ENCODE results near the gene ZNF438. TPM values are rescaled to one million over a fixed set of nuclear protein-coding genes. Genes with fewer than 3 reads are reported as not detected.

ZNF438 gene
- total RNA-seq, 1 donor from 2014 or later, result 1.3 TPM

DNA sequence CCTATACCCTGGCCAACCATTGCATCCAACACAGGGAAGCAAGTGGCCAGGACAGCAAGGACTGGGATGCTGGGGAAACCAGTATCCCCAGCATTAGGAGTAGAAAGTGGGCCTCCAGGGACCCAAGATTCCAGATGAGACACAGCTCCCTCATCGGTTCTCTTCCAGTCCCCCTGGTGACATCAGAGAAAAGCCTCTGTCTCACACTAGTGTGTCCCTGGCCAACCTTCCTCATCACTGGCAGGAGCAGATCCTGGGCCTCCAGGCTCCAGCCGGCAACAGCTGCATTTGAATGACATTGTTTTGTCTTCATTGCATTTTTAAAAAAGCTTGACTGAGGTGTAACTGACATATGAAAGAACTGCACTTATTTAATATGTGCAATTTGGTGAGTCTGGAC lies 224.8 kb downstream of the ZNF438 start:
- no peak overlapping the region for H3K4me3 Mint-ChIP-seq
- H3K27ac ChIP-seq, result no peak overlapping the region
- H3K9me3 Mint-ChIP-seq, result peaks cover 1% of the 10 kb centered on the region
- H3K36me3 ChIP-seq, result no peaks in the 10 kb centered on the region
- no peaks in the 10 kb centered on the region for H3K27me3 ChIP-seq
- no peaks in the 10 kb centered on the region for H3K4me1 ChIP-seq
- H3F3A ChIP-seq (ENCODE audit: low read depth), result no peaks in the 10 kb centered on the region
- no peaks in the 10 kb centered on the region for H3K36me3 Mint-ChIP-seq
- H2AFZ ChIP-seq (replicated peaks), result no peak overlapping the region
- H3K9ac ChIP-seq, result no peak overlapping the region
- no peaks in the 10 kb centered on the region for H3K9me3 ChIP-seq (ENCODE audit: low read depth)
- no peaks in the 10 kb centered on the region for H3K79me2 ChIP-seq (ENCODE audit: low read depth)
- TF ChIP-seq CTCF (IDR thresholded peaks at IDR 0.05) (no peak), EZH2phosphoT487 (IDR thresholded peaks at IDR 0.05) (no peak), EZH2 (IDR thresholded peaks at IDR 0.05) (no peak)
- H3K27ac Mint-ChIP-seq, result no peak overlapping the region
- DNase-seq (ENCODE audit: low spot score), result no peak
- H3K4me2 ChIP-seq, result no peak overlapping the region
- peaks cover 10% of the 10 kb centered on the region for H3K4me1 Mint-ChIP-seq
- no peak overlapping the region for H3K4me3 ChIP-seq
- H3K27me3 Mint-ChIP-seq (ENCODE audit: insufficient read depth, low read depth), result peaks cover 2% of the 10 kb centered on the region
- no peaks in the 10 kb centered on the region for H4K20me1 ChIP-seq (ENCODE audit: low read depth)

DNA sequence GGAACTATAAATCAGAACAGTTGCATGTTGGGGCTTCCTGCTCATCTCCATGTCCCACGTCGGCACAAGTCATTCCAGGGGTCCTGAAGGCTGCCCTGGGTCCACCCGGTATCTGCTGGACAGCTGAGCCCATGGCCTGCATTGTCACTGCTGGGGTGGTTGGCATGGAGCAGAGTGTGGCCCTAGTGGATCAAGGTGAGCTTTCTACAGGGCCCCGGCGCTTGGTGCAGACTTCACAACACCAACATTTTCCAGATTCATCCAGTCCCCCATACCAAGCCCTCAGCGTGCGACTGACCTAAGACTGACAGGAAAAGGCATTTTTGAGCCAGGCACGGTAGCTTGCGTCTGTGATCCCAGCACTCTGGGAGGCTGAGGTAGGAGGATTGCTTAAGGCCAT lies 226.6 kb downstream of the ZNF438 start:
- H3K9me3 ChIP-seq (ENCODE audit: low read depth), result no peaks in the 10 kb centered on the region
- no peak overlapping the region for H3K4me3 ChIP-seq
- H2AFZ ChIP-seq (replicated peaks), result no peak overlapping the region
- H3K79me2 ChIP-seq (ENCODE audit: low read depth), result no peaks in the 10 kb centered on the region
- no peaks in the 10 kb centered on the region for H3K36me3 ChIP-seq
- H3K36me3 Mint-ChIP-seq, result no peaks in the 10 kb centered on the region
- H4K20me1 ChIP-seq (ENCODE audit: low read depth), result no peaks in the 10 kb centered on the region
- H3K4me2 ChIP-seq, result no peak overlapping the region
- no peaks in the 10 kb centered on the region for H3F3A ChIP-seq (ENCODE audit: low read depth)
- H3K4me1 ChIP-seq, result no peaks in the 10 kb centered on the region
- H3K9ac ChIP-seq, result no peak overlapping the region
- no peaks in the 10 kb centered on the region for H3K27me3 ChIP-seq
- TF ChIP-seq EZH2phosphoT487 (IDR thresholded peaks at IDR 0.05) (no peak), EZH2 (IDR thresholded peaks at IDR 0.05) (no peak), CTCF (IDR thresholded peaks at IDR 0.05) (no peak)
- no peak for DNase-seq (ENCODE audit: low spot score)
- peaks cover 1% of the 10 kb centered on the region for H3K9me3 Mint-ChIP-seq
- no peak overlapping the region for H3K4me3 Mint-ChIP-seq
- no peak overlapping the region for H3K27ac ChIP-seq
- peaks cover 2% of the 10 kb centered on the region for H3K4me1 Mint-ChIP-seq
- H3K27me3 Mint-ChIP-seq (ENCODE audit: insufficient read depth, low read depth), result peaks cover 2% of the 10 kb centered on the region
- no peak overlapping the region for H3K27ac Mint-ChIP-seq

DNA sequence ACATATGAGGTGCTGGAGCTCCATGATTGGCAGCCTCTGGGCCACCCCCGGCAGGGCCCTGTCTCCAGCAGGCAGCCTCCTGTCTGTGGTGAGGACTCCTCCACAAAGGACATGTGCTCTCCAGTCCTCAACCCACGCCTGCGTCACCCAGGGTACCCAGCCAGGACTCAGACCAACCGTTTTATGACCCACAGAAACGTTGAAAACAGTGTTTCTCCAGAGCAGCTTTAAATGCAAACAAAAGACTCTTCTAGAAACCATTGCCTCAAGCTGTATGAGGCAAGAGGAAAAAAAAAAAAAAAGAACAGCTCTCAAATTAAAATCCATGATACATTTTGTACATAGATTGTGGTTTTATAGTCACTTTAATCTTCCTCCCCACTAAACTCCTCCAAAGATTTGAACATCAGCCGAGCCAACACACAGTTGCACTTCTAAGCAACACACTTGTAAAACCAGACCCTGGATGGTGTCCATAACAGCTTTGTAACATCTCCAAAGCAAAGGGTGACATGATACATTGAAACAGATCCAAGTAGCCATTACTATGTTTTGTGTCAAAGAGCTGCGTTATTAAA lies 227.1 kb downstream of the ZNF438 start:
- Mint-ChIP-seq H3K9me3 (peaks cover 1% of the 10 kb centered on the region), H3K4me3 (no peak overlapping the region), H3K27ac (no peak overlapping the region), H3K27me3 (ENCODE audit: insufficient read depth, low read depth) (no peaks in the 10 kb centered on the region), H3K36me3 (no peaks in the 10 kb centered on the region), H3K4me1 (peaks cover 2% of the 10 kb centered on the region)
- Histone ChIP-seq H3K27ac (no peak overlapping the region), H3K4me1 (no peaks in the 10 kb centered on the region), H4K20me1 (ENCODE audit: low read depth) (no peaks in the 10 kb centered on the region), H3K9ac (no peak overlapping the region), H3K36me3 (no peaks in the 10 kb centered on the region), H3K79me2 (ENCODE audit: low read depth) (no peaks in the 10 kb centered on the region), H3K4me3 (no peak overlapping the region), H2AFZ (replicated peaks) (no peak overlapping the region), H3K4me2 (no peak overlapping the region), H3F3A (ENCODE audit: low read depth) (no peaks in the 10 kb centered on the region), H3K9me3 (ENCODE audit: low read depth) (no peaks in the 10 kb centered on the region), H3K27me3 (no peaks in the 10 kb centered on the region)
- TF ChIP-seq EZH2phosphoT487 (IDR thresholded peaks at IDR 0.05) (no peak), EZH2 (IDR thresholded peaks at IDR 0.05) (no peak), CTCF (IDR thresholded peaks at IDR 0.05) (no peak)
- DNase-seq (ENCODE audit: low spot score), result no peak

All from neural progenitor cell (in vitro differentiated cells).